IMR-90 (cell line): ENCODE measurements around the gene LTBP2.

Source experiments
- MXI1 ChIP-seq: IDR thresholded peaks from 2 replicates; pipeline ENCODE4 v1.6.1; 2012; ENCODE audit warnings: low read depth, mild to moderate bottlenecking, low read length, moderate library complexity, borderline replicate concordance
- POLR2A ChIP-seq: IDR thresholded peaks from 2 replicates; pipeline ENCODE4 v1.6.1; 2012; ENCODE audit warnings: mild to moderate bottlenecking, low read depth, low read length
- RAD21 ChIP-seq: IDR thresholded peaks from 2 replicates; pipeline ENCODE4 v1.6.1; 2012; ENCODE audit warnings: low read length, improper control_type of control experiment
- SMC3 ChIP-seq: fragments of 150-350 bp; IDR thresholded peaks from 2 replicates; pipeline ENCODE4 v1.6.1; 2016; ENCODE audit warnings: low read depth, mild to moderate bottlenecking, antibody characterized with exemption, low read length, moderate library complexity
- TF ChIP-seq, protein P1 (sequence below): conservative IDR thresholded peaks from 2 replicates; pipeline ENCODE4 v1.5.1; 2012; ENCODE audit warnings: mild to moderate bottlenecking, low read depth, low read length, improper control_type of control experiment
- TF ChIP-seq, protein P2 (sequence below): fragments of 150-350 bp; IDR thresholded peaks from 2 replicates; pipeline ENCODE4 v1.6.1; 2017; ENCODE audit warnings: mild to moderate bottlenecking, antibody characterized with exemption, low read length, low read depth

DNA sequence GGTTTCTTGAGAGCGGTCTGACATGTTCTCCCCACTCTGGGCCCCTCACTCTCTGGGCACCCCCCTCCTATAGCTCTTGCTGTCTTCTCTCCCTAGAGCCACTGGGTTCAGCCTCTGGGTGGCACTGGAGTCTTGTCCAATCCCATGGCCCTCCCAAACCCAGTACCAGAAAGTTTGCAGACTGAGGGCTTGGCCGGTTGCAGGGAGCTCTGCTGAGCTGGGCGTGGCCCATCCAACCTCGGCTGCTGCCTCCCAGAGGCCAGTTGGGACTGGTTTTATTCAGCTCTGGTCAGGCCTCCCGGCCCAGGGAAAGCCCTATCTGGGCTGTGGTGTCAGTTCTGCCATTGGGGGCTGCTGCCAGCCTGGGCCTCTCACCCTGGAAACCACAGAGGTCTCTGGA is 80.6 kb downstream of the LTBP2 start:
- TF ChIP-seq SMC3: no peak
- TF ChIP-seq, protein P1, sequence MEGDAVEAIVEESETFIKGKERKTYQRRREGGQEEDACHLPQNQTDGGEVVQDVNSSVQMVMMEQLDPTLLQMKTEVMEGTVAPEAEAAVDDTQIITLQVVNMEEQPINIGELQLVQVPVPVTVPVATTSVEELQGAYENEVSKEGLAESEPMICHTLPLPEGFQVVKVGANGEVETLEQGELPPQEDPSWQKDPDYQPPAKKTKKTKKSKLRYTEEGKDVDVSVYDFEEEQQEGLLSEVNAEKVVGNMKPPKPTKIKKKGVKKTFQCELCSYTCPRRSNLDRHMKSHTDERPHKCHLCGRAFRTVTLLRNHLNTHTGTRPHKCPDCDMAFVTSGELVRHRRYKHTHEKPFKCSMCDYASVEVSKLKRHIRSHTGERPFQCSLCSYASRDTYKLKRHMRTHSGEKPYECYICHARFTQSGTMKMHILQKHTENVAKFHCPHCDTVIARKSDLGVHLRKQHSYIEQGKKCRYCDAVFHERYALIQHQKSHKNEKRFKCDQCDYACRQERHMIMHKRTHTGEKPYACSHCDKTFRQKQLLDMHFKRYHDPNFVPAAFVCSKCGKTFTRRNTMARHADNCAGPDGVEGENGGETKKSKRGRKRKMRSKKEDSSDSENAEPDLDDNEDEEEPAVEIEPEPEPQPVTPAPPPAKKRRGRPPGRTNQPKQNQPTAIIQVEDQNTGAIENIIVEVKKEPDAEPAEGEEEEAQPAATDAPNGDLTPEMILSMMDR: peak; percentile 31
- TF ChIP-seq RAD21: 0 out of 2 replicates have a peak, but pooled peaks have one; percentile 7
- TF ChIP-seq POLR2A: no peak
- TF ChIP-seq, protein P2, sequence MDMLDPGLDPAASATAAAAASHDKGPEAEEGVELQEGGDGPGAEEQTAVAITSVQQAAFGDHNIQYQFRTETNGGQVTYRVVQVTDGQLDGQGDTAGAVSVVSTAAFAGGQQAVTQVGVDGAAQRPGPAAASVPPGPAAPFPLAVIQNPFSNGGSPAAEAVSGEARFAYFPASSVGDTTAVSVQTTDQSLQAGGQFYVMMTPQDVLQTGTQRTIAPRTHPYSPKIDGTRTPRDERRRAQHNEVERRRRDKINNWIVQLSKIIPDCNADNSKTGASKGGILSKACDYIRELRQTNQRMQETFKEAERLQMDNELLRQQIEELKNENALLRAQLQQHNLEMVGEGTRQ: no peak
- TF ChIP-seq MXI1: no peak
